H1 (cell line): ENCODE results near the gene SGCE. TPM values are rescaled to one million over a fixed set of nuclear protein-coding genes. Genes with fewer than 3 reads are reported as not detected.

Experiments
- CTCF ChIA-PET: fragments of 300-600 bp; sonication (Branson Sonifier 250); formaldehyde crosslinking; loops from one replicate; lab custom pipeline; 2021; ENCODE audit not compliant: partially characterized antibody; lab: Charles Lee
- POLR2A ChIA-PET: fragments of 300-600 bp; sonication (Branson Sonifier 250); formaldehyde crosslinking; loops from one replicate; lab custom pipeline; 2021; ENCODE audit warnings: inconsistent platforms; ENCODE audit not compliant: partially characterized antibody; lab: Charles Lee
- DNase-seq, 2 experiments: peaks; one replicate each; pipeline versions ENCODE4 v3.0.0 to v3.0.0-alpha.2; 2010 to 2022; ENCODE audit warnings: low spot score in 2 of 2, low read depth in 1 of 2, mixed read lengths in 1 of 2
- FAIRE-seq: peaks from 2 replicates; lab custom pipeline; 2011; peaks lifted over from hg19 to GRCh38; lab: Jason Lieb, UNC
- H2AFZ ChIP-seq: 2 replicates; pipeline ENCODE4 v1.8.1; 2012; ENCODE audit warnings: low read length, inconsistent platforms
- H2AK5ac ChIP-seq: 2 replicates; pipeline ENCODE4 v1.6.1; 2013; ENCODE audit warnings: low read depth, low read length
- H2BK120ac ChIP-seq: replicated peaks from 2 replicates; pipeline ENCODE3; 2013; ENCODE audit warnings: low read depth, low read length, inconsistent platforms
- H2BK12ac ChIP-seq: 2 replicates; pipeline ENCODE4 v1.6.1; 2013; ENCODE audit warnings: low read depth, low read length
- H2BK15ac ChIP-seq: 2 replicates; pipeline ENCODE4 v1.6.1; 2013; ENCODE audit warnings: low read length
- H2BK20ac ChIP-seq: 2 replicates; pipeline ENCODE4 v1.6.1; 2013; ENCODE audit warnings: low read length
- H2BK5ac ChIP-seq: 2 replicates; pipeline ENCODE4 v1.6.1; 2013; ENCODE audit warnings: low read depth, low read length
- H3K14ac ChIP-seq: 2 replicates; pipeline ENCODE4 v1.6.1; 2013; ENCODE audit warnings: inconsistent platforms; ENCODE audit not compliant: insufficient read length
- H3K18ac ChIP-seq: 2 replicates; pipeline ENCODE4 v1.6.1; 2013; ENCODE audit warnings: low read length; ENCODE audit errors: extremely low read depth
- H3K23ac ChIP-seq: 2 replicates; pipeline ENCODE4 v1.6.1; 2013; ENCODE audit warnings: inconsistent platforms; ENCODE audit not compliant: insufficient read length
- H3K23me2 ChIP-seq: 2 replicates; pipeline ENCODE4 v1.6.1; 2013; ENCODE audit warnings: low read depth, low read length
- H3K27ac ChIP-seq: 2 replicates; pipeline ENCODE4 v1.6.1; 2011; ENCODE audit warnings: low read depth, low read length, inconsistent platforms
- H3K27me3 ChIP-seq, 4 experiments: replicated peaks in 1 of 4; 1 replicate in 1 of 4; 2 replicates in 3 of 4; pipeline versions ENCODE4 v1.6.1 to v1.8.1; 2011 to 2013; ENCODE audit warnings: low read length in 3 of 4, mild to moderate bottlenecking in 3 of 4, inconsistent platforms in 2 of 4, mixed read lengths in 2 of 4, moderate library complexity in 1 of 4; ENCODE audit not compliant: control insufficient read depth in 3 of 4, insufficient read depth in 3 of 4; ENCODE audit errors: extremely low read depth in 1 of 4
- H3K36me3 ChIP-seq, 4 experiments: 2 replicates each; pipeline versions ENCODE4 v1.6.1 to v1.8.1; 2011 to 2013; ENCODE audit warnings: mild to moderate bottlenecking in 4 of 4, low read length in 3 of 4, moderate library complexity in 2 of 4, control low read depth in 1 of 4, inconsistent platforms in 1 of 4; ENCODE audit not compliant: insufficient read depth in 4 of 4, control insufficient read depth in 2 of 4
- H3K4ac ChIP-seq: replicated peaks from 2 replicates; pipeline ENCODE3; 2013; ENCODE audit warnings: low read length, low read depth, mixed read lengths, inconsistent platforms; ENCODE audit not compliant: insufficient read length
- H3K4me1 ChIP-seq, 4 experiments: replicated peaks in 1 of 4; 1 replicate in 1 of 4; 2 replicates in 3 of 4; pipeline versions ENCODE4 v1.6.1 to v1.8.1; 2011 to 2013; ENCODE audit warnings: low read length in 3 of 4, inconsistent platforms in 2 of 4, mixed read lengths in 1 of 4; ENCODE audit not compliant: insufficient read depth in 4 of 4, control insufficient read depth in 3 of 4
- H3K4me2 ChIP-seq, 2 experiments: 2 replicates each; pipeline versions ENCODE4 v1.6.1 to v1.8.1; 2011 to 2013; ENCODE audit warnings: low read depth in 2 of 2, low read length in 2 of 2, control low read depth in 1 of 2, inconsistent platforms in 1 of 2, mild to moderate bottlenecking in 1 of 2; ENCODE audit not compliant: insufficient read depth in 1 of 2
- H3K4me3 ChIP-seq, 4 experiments: fragments of 200-600, 300-600 bp in 1 of 4; sonication (generic), shearing (Covaris generic), sonication (Bioruptor Twin) in 1 of 4; 2 replicates each; pipeline versions ENCODE4 v1.5.1 to v1.8.1; 2011 to 2016; ENCODE audit warnings: low read length in 4 of 4, low read depth in 3 of 4, control low read depth in 2 of 4, inconsistent platforms in 2 of 4, mild to moderate bottlenecking in 2 of 4, mixed read lengths in 1 of 4, moderate library complexity in 1 of 4; ENCODE audit not compliant: insufficient read depth in 2 of 4; ENCODE audit errors: extremely low read depth in 1 of 4
- H3K56ac ChIP-seq: replicated peaks from 2 replicates; pipeline ENCODE3; 2013; ENCODE audit warnings: low read depth, mild to moderate bottlenecking, mixed read lengths, low read length, inconsistent platforms; ENCODE audit not compliant: insufficient read length
- H3K79me1 ChIP-seq: 2 replicates; pipeline ENCODE4 v1.6.1; 2013; ENCODE audit warnings: low read depth, low read length, control low read depth
- H3K79me2 ChIP-seq, 2 experiments: 2 replicates each; pipeline versions ENCODE4 v1.6.1 to v1.8.1; 2012 to 2013; ENCODE audit warnings: low read length in 2 of 2, mild to moderate bottlenecking in 2 of 2, inconsistent platforms in 1 of 2; ENCODE audit not compliant: insufficient read depth in 2 of 2, control insufficient read depth in 1 of 2
- H3K9ac ChIP-seq, 4 experiments: replicated peaks in 1 of 4; 1 replicate in 1 of 4; 2 replicates in 3 of 4; pipeline versions ENCODE4 v1.6.1 to v1.8.1; 2011 to 2013; ENCODE audit warnings: low read depth in 3 of 4, low read length in 3 of 4, control low read depth in 2 of 4, mild to moderate bottlenecking in 2 of 4, moderate library complexity in 2 of 4, inconsistent platforms in 1 of 4; ENCODE audit errors: extremely low read depth in 1 of 4
- H3K9me3 ChIP-seq, 2 experiments: 2 replicates each; pipeline versions ENCODE4 v1.6.1 to v1.8.1; 2012 to 2013; ENCODE audit warnings: mild to moderate bottlenecking in 2 of 2, moderate library complexity in 2 of 2, control low read depth in 1 of 2, inconsistent platforms in 1 of 2, low read depth in 1 of 2, low read length in 1 of 2, mixed read lengths in 1 of 2; ENCODE audit not compliant: insufficient read depth in 2 of 2
- H4K20me1 ChIP-seq, 2 experiments: replicated peaks in 1 of 2; 2 replicates each; pipeline versions ENCODE3 to v1.8.1; 2011 to 2013; ENCODE audit warnings: inconsistent platforms in 2 of 2, low read length in 2 of 2, mild to moderate bottlenecking in 1 of 2; ENCODE audit not compliant: insufficient read depth in 2 of 2, control insufficient read depth in 1 of 2
- H4K5ac ChIP-seq: 2 replicates; pipeline ENCODE4 v1.6.1; 2013; ENCODE audit warnings: low read length, low read depth, mixed read lengths, inconsistent platforms; ENCODE audit not compliant: insufficient read length
- H4K8ac ChIP-seq: 2 replicates; pipeline ENCODE4 v1.8.0; 2013; ENCODE audit warnings: mild to moderate bottlenecking, moderate library complexity, low read length, inconsistent platforms; ENCODE audit not compliant: insufficient read depth; ENCODE audit errors: extremely low read depth
- H4K91ac ChIP-seq: replicated peaks from 2 replicates; pipeline ENCODE3; 2013; ENCODE audit warnings: low read length, mixed read lengths, inconsistent platforms; ENCODE audit not compliant: insufficient read length
- BCL11A ChIP-seq, 2 experiments: IDR thresholded peaks; one replicate each; pipeline ENCODE4 v1.6.1; 2011; ENCODE audit warnings: low read depth in 2 of 2, low read length in 2 of 2, mild to moderate bottlenecking in 2 of 2
- CREB1 ChIP-seq: IDR thresholded peaks from 2 replicates; pipeline ENCODE4 v1.6.1; 2012; ENCODE audit warnings: inconsistent platforms
- GABPA ChIP-seq: IDR thresholded peaks from 2 replicates; pipeline ENCODE4 v1.6.1; 2011; ENCODE audit warnings: mild to moderate bottlenecking, low read length, moderate library complexity, borderline replicate concordance; ENCODE audit not compliant: insufficient read depth
- JUND ChIP-seq: IDR thresholded peaks from 2 replicates; pipeline ENCODE4 v1.6.1; 2011; ENCODE audit warnings: mild to moderate bottlenecking, improper control_type of control experiment, low read length
- POLR2AphosphoS5 ChIP-seq: IDR thresholded peaks from 2 replicates; pipeline ENCODE4 v1.6.1; 2011; ENCODE audit warnings: low read depth, low read length
- RAD21 ChIP-seq, 2 experiments: IDR thresholded peaks in 1 of 2; conservative IDR thresholded peaks in 1 of 2; 2 replicates each; pipeline ENCODE4 v1.6.1; 2011; ENCODE audit warnings: low read depth in 2 of 2, low read length in 2 of 2, improper control_type of control experiment in 1 of 2, inconsistent platforms in 1 of 2, mild to moderate bottlenecking in 1 of 2, moderate library complexity in 1 of 2
- SIRT6 ChIP-seq: IDR thresholded peaks from one replicate; pipeline ENCODE4 v1.7.1; 2012; ENCODE audit warnings: low read length, inconsistent platforms
- SP1 ChIP-seq: IDR thresholded peaks from 2 replicates; pipeline ENCODE4 v1.6.1; 2011; ENCODE audit warnings: low read depth, low read length
- SRF ChIP-seq: IDR thresholded peaks from 2 replicates; pipeline ENCODE4 v1.6.1; 2011; ENCODE audit warnings: mild to moderate bottlenecking, low read depth, low read length, moderate library complexity
- TAF1 ChIP-seq: IDR thresholded peaks from 2 replicates; pipeline ENCODE4 v1.6.1; 2011; ENCODE audit warnings: mild to moderate bottlenecking, low read depth, low read length
- TEAD4 ChIP-seq: IDR thresholded peaks from 2 replicates; pipeline ENCODE4 v1.6.1; 2012; ENCODE audit warnings: low read depth, low read length, inconsistent platforms, mixed read lengths
- WGBS, 2 experiments: shearing (Covaris generic) in 1 of 2; methylation state at CpG; one replicate each; pipeline versions ENCODE4 v1.1.6 to v1.1.7; 2013 to 2015; ENCODE audit warnings: low lambda C conversion rate in 2 of 2, mixed read lengths in 2 of 2, inconsistent platforms in 1 of 2, low coverage in 1 of 2, missing lambda C conversion rate in 1 of 2; ENCODE audit not compliant: insufficient replicate concordance in 2 of 2, insufficient coverage in 1 of 2, insufficient read length in 1 of 2; ENCODE audit errors: extremely low coverage in 1 of 2, missing lambda C conversion rate in 1 of 2; 5-methylcytosine and 5-hydroxymethylcytosine counted together
- polyA plus RNA-seq, 7 experiments: library from polyadenylated mRNA; depleted of rRNA in 3 of 7; stranded (reverse) in 5 of 7; unstranded in 2 of 7; fragments of >200 nt in 5 of 7; fragments of 200-250 nt in 2 of 7; gene quantifications; 1 replicate in 5 of 7; 2 replicates in 1 of 7; 4 replicates in 1 of 7; pipeline versions ENCODE4 v1.2.1 to v1.2.3, GENCODE V29; 2011 to 2013; ENCODE audit warnings: missing spikeins in 2 of 7, mixed read lengths in 2 of 7
- total RNA-seq: library from RNA; stranded (reverse); fragmentation: NEBNext Ultra II Directional; extraction: Animal tissue kit (Norgen Biotek cat#: 25700); gene quantifications from 2 replicates; pipeline ENCODE4 v1.2.1, GENCODE V29; 2021

SGCE gene
- total and polyA plus RNA-seq, 2 of the 8 experiments (the other 6 are each of a cell fraction or from before 2014, with no cell fraction given) = 12.8 to 25.0 TPM

GRCh38 chr7:94615666-94616065 lies 40.3 kb downstream of the SGCE start:
- Histone ChIP-seq H3K9me3 (no peaks in the 10 kb centered on the region), H3K23ac (no peak overlapping the region), H3K79me2 (no peaks in the 10 kb centered on the region), H3K18ac (no peak overlapping the region), H3K23me2 (no peaks in the 10 kb centered on the region), H3K4me3 (no peak overlapping the region), H3K27ac (no peak overlapping the region; the same call in 1 of the 2 replicates), H3K56ac (no peak overlapping the region), H2BK20ac (no peak overlapping the region), H3K4ac (no peak overlapping the region), H3K4me1 (no peaks in the 10 kb centered on the region), H2BK15ac (no peak overlapping the region), H3K9ac (no peak overlapping the region), H4K91ac (no peak overlapping the region), H2BK5ac (no peak overlapping the region), H4K8ac (no peak overlapping the region), H3K4me2 (no peak overlapping the region), H3K27me3 (no peaks in the 10 kb centered on the region), H2AK5ac (no peak overlapping the region), H4K20me1 (no peaks in the 10 kb centered on the region), H3K14ac (no peak overlapping the region), H3K36me3 (peaks cover 0 to 3% (median under 1%) of the 10 kb centered on the region in 4 experiments; a peak in 1 of 8 replicates), H2AFZ (no peak overlapping the region), H2BK120ac (no peak overlapping the region), H2BK12ac (no peak overlapping the region), H4K5ac (no peak overlapping the region), H3K79me1 (no peaks in the 10 kb centered on the region)
- FAIRE-seq = no peak
- ChIA-PET CTCF (interaction anchor here (0.7 kb wide), 1 partner anchor 432 kb away, joined by 3 read pairs; no protein-coding TSS in a partner anchor), POLR2A (no interaction called here)
- DNase-seq = no peak
- 95% methylated on average over 1 of the region's 1 CpG; no CpG with 5 or more reads in 1 of the 2 experiments for WGBS, 2 experiments
- TF ChIP-seq SIRT6 (no peak), SP1 (no peak), TAF1 (no peak), GABPA (no peak), TEAD4 (no peak), POLR2AphosphoS5 (no peak), BCL11A (IDR thresholded peaks at IDR 0.05; ENCODE audit: low read depth in 2 of 2, low read length in 2 of 2) (no peak), SRF (no peak), JUND (no peak), RAD21 (IDR thresholded peaks at IDR 0.05 in 1 of 2, conservative IDR thresholded peaks at IDR 0.05 in 1 of 2; ENCODE audit: low read depth in 2 of 2, low read length in 2 of 2) (no peak), CREB1 (no peak)
